ENCODE results near the gene NT5DC4. TPM values are rescaled to one million over a fixed set of nuclear protein-coding genes. Genes with fewer than 3 reads are reported as not detected.

The NT5DC4 gene
- total RNA-seq (1 to 10 TPM; 2.8 to 2.9 TPM), polyA plus RNA-seq (ENCODE audit: insufficient read depth, low read depth, low replicate concordance) (4.2 TPM)
- long read RNA-seq, donor 1, partial matches to known transcripts, result 27 of 27 reads
- long read RNA-seq, donor 1, other reads (novel, unspliced or antisense), result 0 of 27 reads
- long read RNA-seq, donor 2, result 0 reads

GRCh38 chr2:112720785-112721184 lies at the start of gene NT5DC4:
Gene NT5DC4 (plus strand): TSS chr2:112721020. CDS start chr2:112721080, 60 bp downstream.
- H3K27ac ChIP-seq, result peak within 1 kb of the TSS in 1 of 2 donors; percentile 24
- no peaks in the 10 kb centered on the region for H3K27me3 ChIP-seq
- no peaks in the 10 kb centered on the region for H3K36me3 ChIP-seq (ENCODE audit: low read depth, missing control alignments)
- no peak for DNase-seq
- TF ChIP-seq POLR2A (IDR thresholded peaks at IDR 0.05) (no peak), CTCF (IDR thresholded peaks at IDR 0.05) (no peak)
- no peak within 1 kb of the TSS for H3K4me3 ChIP-seq
- no peaks in the 10 kb centered on the region for H3K9me3 ChIP-seq
- intact Hi-C loops (cut with DNase I; ENCODE audit: low total_unique reads), result loop anchor here (10.0 kb wide), 1 partner anchor 96 kb away; no protein-coding TSS in a partner anchor
- 70 to 74% methylated on average over 6 of the region's 6 CpGs for WGBS, 2 donors
- peaks cover 3% of the 10 kb centered on the region for H3K4me1 ChIP-seq

- H3K36me3 ChIP-seq (ENCODE audit: low read depth, missing control alignments), result no peaks in the 10 kb centered on the region
- H3K4me1 ChIP-seq, result no peaks in the 10 kb centered on the region
- WGBS, 2 donors, result 65 to 73% methylated on average over 2 of the region's 2 CpGs
- H3K27me3 ChIP-seq, result no peaks in the 10 kb centered on the region
- DNase-seq, result no peak
- H3K9me3 ChIP-seq, result no peaks in the 10 kb centered on the region
- intact Hi-C loops (cut with DNase I; ENCODE audit: low total_unique reads), result no loop called here
- no peak for TF ChIP-seq POLR2A (IDR thresholded peaks at IDR 0.05)
- no peak for TF ChIP-seq CTCF (IDR thresholded peaks at IDR 0.05)
- no peak overlapping the region for H3K27ac ChIP-seq
- no peak overlapping the region for H3K4me3 ChIP-seq
Observed at GRCh38 chr2:112671801-112672200, 49.0 kb upstream of the NT5DC4 start.

GRCh38 chr2:112673008-112673407 lies 47.8 kb upstream of the NT5DC4 start:
- Histone ChIP-seq H3K27me3 (no peaks in the 10 kb centered on the region), H3K9me3 (no peaks in the 10 kb centered on the region), H3K4me3 (no peak overlapping the region), H3K27ac (no peak overlapping the region), H3K4me1 (no peaks in the 10 kb centered on the region), H3K36me3 (ENCODE audit: low read depth, missing control alignments) (no peaks in the 10 kb centered on the region)
- TF ChIP-seq CTCF (IDR thresholded peaks at IDR 0.05), result no peak
- no peak for TF ChIP-seq POLR2A (IDR thresholded peaks at IDR 0.05)
- 88 to 93% methylated on average over 1 of the region's 1 CpG for WGBS, 2 donors
- no peak for DNase-seq
- intact Hi-C loops (cut with DNase I; ENCODE audit: low total_unique reads), result no loop called here

- intact Hi-C loops (cut with DNase I; ENCODE audit: low total_unique reads), result no loop called here
- H3K36me3 ChIP-seq (ENCODE audit: low read depth, missing control alignments), result no peaks in the 10 kb centered on the region
- H3K9me3 ChIP-seq, result no peaks in the 10 kb centered on the region
- no peak for TF ChIP-seq CTCF (IDR thresholded peaks at IDR 0.05)
- no peaks in the 10 kb centered on the region for H3K27me3 ChIP-seq
- peak; percentile 38 for DNase-seq
- H3K4me3 ChIP-seq, result no peak overlapping the region
- 68% methylated on average over 10 to 12 of the region's 12 CpGs for WGBS, 2 donors
- H3K4me1 ChIP-seq, result no peaks in the 10 kb centered on the region
- no peak overlapping the region for H3K27ac ChIP-seq
Observed at GRCh38 chr2:112674229-112674628, 46.6 kb upstream of the NT5DC4 start.

- DNase-seq, result no peak
- no peak overlapping the region for H3K4me3 ChIP-seq
- 65 to 73% methylated on average over 3 of the region's 3 CpGs for WGBS, 2 donors
- no peaks in the 10 kb centered on the region for H3K9me3 ChIP-seq
- H3K36me3 ChIP-seq (ENCODE audit: low read depth, missing control alignments), result no peaks in the 10 kb centered on the region
- no peaks in the 10 kb centered on the region for H3K27me3 ChIP-seq
- H3K27ac ChIP-seq, result no peak overlapping the region
- TF ChIP-seq POLR2A (IDR thresholded peaks at IDR 0.05) (no peak), CTCF (IDR thresholded peaks at IDR 0.05) (no peak)
- H3K4me1 ChIP-seq, result no peaks in the 10 kb centered on the region
- intact Hi-C loops (cut with DNase I; ENCODE audit: low total_unique reads), result no loop called here
Observed at GRCh38 chr2:112679484-112679883, 41.3 kb upstream of the NT5DC4 start.

Measured in testis (tissue), 5 donors.